Loucy (cell line): ENCODE results near the gene PRIMA1.

Experiments
- CTCF ChIP-seq: fragments of 200-600 bp; sonication (generic); conservative IDR thresholded peaks from 2 replicates; pipeline ENCODE4 v1.5.1; 2014; ENCODE audit warnings: mild to moderate bottlenecking, antibody characterized with exemption, low read length
- EZH2phosphoT487 ChIP-seq: fragments of 200-600 bp; IDR thresholded peaks from 2 replicates; pipeline ENCODE4 v1.6.1; 2018; ENCODE audit warnings: antibody characterized with exemption, mild to moderate bottlenecking, moderate library complexity, borderline replicate concordance

GRCh38 chr14:93737634-93738033 is 50.7 kb downstream of the PRIMA1 start:
- TF ChIP-seq CTCF: no peak
- TF ChIP-seq EZH2phosphoT487: no peak
